GM12878 (cell line): ENCODE results near the gene RALGPS1. TPM values are rescaled to one million over a fixed set of nuclear protein-coding genes. Genes with fewer than 3 reads are reported as not detected.

Source experiments
- ATAC-seq: fragments of 200-7000 bp; cut with Tn5 transposase; 3 replicates; pipeline ENCODE4 v1.9.1; 2020; ENCODE audit warnings: mild to moderate bottlenecking, moderate library complexity
- BruUV-seq: library from RNA; stranded (reverse); fragments of 400-500 nt; replicated peaks from 2 replicates; lab custom pipeline; 2021; lab: Mats Ljungman, UMichigan
- CTCF ChIA-PET: fragments of 300-600 bp; sonication (Branson Sonifier 250); formaldehyde crosslinking; extraction: SDS; loops from one replicate; lab custom pipeline; 2021; ENCODE audit warnings: inconsistent platforms; lab: Yijun Ruan, JAX
- POLR2A ChIA-PET: fragments of 350-600 bp; formaldehyde crosslinking; extraction: SDS; loops from one replicate; lab custom pipeline; 2021; ENCODE audit warnings: inconsistent platforms; lab: Charles Lee
- RAD21 ChIA-PET: fragments of 300-600 bp; sonication (Branson Sonifier 250); formaldehyde crosslinking; loops from one replicate; lab custom pipeline; 2023; ENCODE audit warnings: antibody characterized with exemption; ENCODE audit not compliant: unreplicated experiment; lab: Charles Lee
- SMC1A ChIA-PET: fragments of 300-600 bp; sonication (Branson Sonifier 250); formaldehyde crosslinking; loops from one replicate; lab custom pipeline; 2023; ENCODE audit not compliant: unreplicated experiment, uncharacterized antibody; lab: Charles Lee
- DNase-seq: peaks from one replicate; pipeline ENCODE4 v3.0.0-alpha.2; 2011; ENCODE audit warnings: low read depth, low spot score
- FAIRE-seq: peaks from 3 replicates; lab custom pipeline; 2011; peaks lifted over from hg19 to GRCh38; lab: Jason Lieb, UNC
- H2AFZ ChIP-seq: 2 replicates; pipeline ENCODE4 v1.6.0; 2011; ENCODE audit warnings: low read depth, low read length, control low read depth; ENCODE audit not compliant: control insufficient read depth
- H3K27ac ChIP-seq: 2 replicates; pipeline ENCODE4 v1.5.1; 2011; ENCODE audit warnings: control low read depth; ENCODE audit not compliant: control insufficient read depth, insufficient read depth
- H3K27me3 ChIP-seq, 2 experiments: replicated peaks in 1 of 2; 2 replicates each; pipeline versions ENCODE4 v1.6.0 to v1.6.1; 2011; ENCODE audit warnings: low read length in 1 of 2; ENCODE audit not compliant: control insufficient read depth in 2 of 2, insufficient read depth in 2 of 2
- H3K36me3 ChIP-seq, 2 experiments: 2 replicates each; pipeline ENCODE4 v1.5.1; 2011; ENCODE audit warnings: low read length in 1 of 2; ENCODE audit not compliant: control insufficient read depth in 2 of 2, insufficient read depth in 2 of 2
- H3K4me1 ChIP-seq: 2 replicates; pipeline ENCODE4 v1.6.1; 2011; ENCODE audit warnings: mild to moderate bottlenecking, low read length, moderate library complexity, mixed read lengths; ENCODE audit not compliant: control insufficient read depth, insufficient read depth
- H3K4me2 ChIP-seq: 2 replicates; pipeline ENCODE4 v1.6.0; 2011; ENCODE audit warnings: control low read depth; ENCODE audit not compliant: control insufficient read depth, insufficient read depth
- H3K4me3 ChIP-seq: fragments of 200-600 bp; sonication (generic); 2 replicates; pipeline ENCODE4 v1.5.1; 2016
- H3K79me2 ChIP-seq: 2 replicates; pipeline ENCODE4 v1.6.0; 2011; ENCODE audit warnings: low read length; ENCODE audit not compliant: control insufficient read depth, insufficient read depth
- H3K9ac ChIP-seq: 2 replicates; pipeline ENCODE4 v1.8.0; 2011; ENCODE audit warnings: low read length, control low read depth, mixed read lengths; ENCODE audit not compliant: control insufficient read depth, insufficient read depth
- H3K9me3 ChIP-seq: replicated peaks from 3 replicates; pipeline ENCODE4 v1.5.1; 2011; ENCODE audit warnings: mild to moderate bottlenecking, low read length; ENCODE audit not compliant: control insufficient read depth, insufficient read depth
- H4K20me1 ChIP-seq: 2 replicates; pipeline ENCODE4 v1.6.0; 2011; ENCODE audit not compliant: control insufficient read depth, insufficient read depth
- CEBPB ChIP-seq, 2 experiments: fragments of 150-350 bp in 1 of 2; IDR thresholded peaks; 2 replicates each; pipeline ENCODE4 v1.6.1; 2012 to 2014; ENCODE audit warnings: low read depth in 2 of 2, low read length in 2 of 2, borderline replicate concordance in 1 of 2, inconsistent platforms in 1 of 2
- EED ChIP-seq: sonication (generic); IDR thresholded peaks from 2 replicates; pipeline ENCODE4 v1.6.1; 2016; ENCODE audit warnings: antibody characterized with exemption, low read depth
- GATAD2B ChIP-seq: fragments of 450-650 bp; conservative IDR thresholded peaks from 2 replicates; pipeline ENCODE4 v1.6.1; 2017; ENCODE audit warnings: low read depth, mild to moderate bottlenecking, moderate library complexity
- IKZF2 ChIP-seq, 2 experiments: fragments of 450-650 bp; IDR thresholded peaks; 2 replicates each; pipeline ENCODE4 v1.6.1; 2017; ENCODE audit warnings: mild to moderate bottlenecking in 2 of 2, moderate library complexity in 2 of 2
- JUND ChIP-seq: IDR thresholded peaks from 2 replicates; pipeline ENCODE4 v1.6.1; 2012; ENCODE audit warnings: low read depth, mild to moderate bottlenecking, low read length, improper control_type of control experiment, moderate library complexity
- LARP7 ChIP-seq: fragments of 450-650 bp; IDR thresholded peaks from 2 replicates; pipeline ENCODE4 v1.6.1; 2017; ENCODE audit warnings: mild to moderate bottlenecking
- NFYB ChIP-seq: IDR thresholded peaks from 2 replicates; pipeline ENCODE4 v1.6.1; 2011; ENCODE audit warnings: low read depth, mild to moderate bottlenecking, low read length, improper control_type of control experiment, moderate library complexity; ENCODE audit not compliant: insufficient read depth
- POLR2AphosphoS5 ChIP-seq: IDR thresholded peaks from 2 replicates; pipeline ENCODE4 v1.6.1; 2011; ENCODE audit warnings: mild to moderate bottlenecking, low read length, inconsistent platforms
- RB1 ChIP-seq: fragments of 450-650 bp; formaldehyde crosslinking; IDR thresholded peaks from 2 replicates; pipeline ENCODE4 v1.6.1; 2017; ENCODE audit warnings: mild to moderate bottlenecking, borderline replicate concordance
- RUNX3 ChIP-seq: IDR thresholded peaks from 2 replicates; pipeline ENCODE4 v1.6.1; 2012; ENCODE audit warnings: low read length, inconsistent platforms
- USF1 ChIP-seq: IDR thresholded peaks from 2 replicates; pipeline ENCODE4 v1.6.1; 2011; ENCODE audit warnings: borderline replicate concordance, low read depth, mild to moderate bottlenecking, moderate library complexity, mixed read lengths, low read length; ENCODE audit not compliant: insufficient read depth; ENCODE audit errors: extremely low read length
- ZNF274 ChIP-seq: IDR thresholded peaks from one replicate; pipeline ENCODE4 v1.8.0; 2011; ENCODE audit not compliant: insufficient read length, insufficient read depth
- ZNF384 ChIP-seq: IDR thresholded peaks from 2 replicates; pipeline ENCODE4 v1.6.1; 2012; ENCODE audit warnings: low read depth, mild to moderate bottlenecking, low read length, improper control_type of control experiment, borderline replicate concordance
- WGBS: methylation state at CpG from one replicate; pipeline ENCODE4 v1.1.6; 2016; ENCODE audit warnings: low lambda C conversion rate; ENCODE audit not compliant: insufficient replicate concordance, insufficient coverage; ENCODE audit errors: missing lambda C conversion rate; 5-methylcytosine and 5-hydroxymethylcytosine counted together
- in situ Hi-C: fragments of 300-500 bp; cut with MboI; formaldehyde crosslinking; loops from 9 replicates; pipeline ENCODE4 v1.14.3; 2018; ENCODE audit warnings: mixed read lengths
- intact Hi-C: fragments of 100-400 bp; cut with micrococcal nuclease; formaldehyde crosslinking; loops from one replicate; pipeline ENCODE4 v1.14.2; 2022; ENCODE audit not compliant: unreplicated experiment
- polyA plus RNA-seq, 11 experiments: library from polyadenylated mRNA; depleted of rRNA in 4 of 11; unstranded in 6 of 11; stranded (reverse) in 5 of 11; fragments of >200 nt; fragmentation: Nextera tagmentation in 4 of 11; fragmentation: Illumina TruSeq in 1 of 11; extraction: Ambion mirVana in 4 of 11; extraction: Trizol in 1 of 11; gene quantifications; 1 replicate in 1 of 11; 2 replicates in 10 of 11; pipeline versions ENCODE4 v1.2.1 to v1.2.3, GENCODE V29; 2011 to 2016; ENCODE audit warnings: inconsistent platforms in 2 of 11, missing spikeins in 2 of 11, low read depth in 1 of 11
- total RNA-seq, 4 experiments: library from RNA; depleted of rRNA in 3 of 4; stranded (reverse); fragments of >200 nt in 3 of 4; fragmentation: Illumina TruSeq in 1 of 4; extraction: Trizol in 1 of 4; gene quantifications; 2 replicates each; pipeline versions ENCODE4 v1.2.1 to v1.2.3, GENCODE V29; 2013 to 2021
- TF ChIP-seq, protein P1 (sequence below): fragments of 450-650 bp; IDR thresholded peaks from 2 replicates; pipeline ENCODE4 v1.6.1; 2017; ENCODE audit warnings: mild to moderate bottlenecking
- TF ChIP-seq, protein P2 (sequence below): IDR thresholded peaks from 2 replicates; pipeline ENCODE4 v1.6.1; 2012; ENCODE audit warnings: low read depth, low read length, improper control_type of control experiment

Gene RALGPS1
- total and polyA plus RNA-seq, 10 of the 15 experiments (the other 5 are each of a cell fraction or from before 2014, with no cell fraction given): 0.13 to 5.6 (median 2.7) TPM

DNA sequence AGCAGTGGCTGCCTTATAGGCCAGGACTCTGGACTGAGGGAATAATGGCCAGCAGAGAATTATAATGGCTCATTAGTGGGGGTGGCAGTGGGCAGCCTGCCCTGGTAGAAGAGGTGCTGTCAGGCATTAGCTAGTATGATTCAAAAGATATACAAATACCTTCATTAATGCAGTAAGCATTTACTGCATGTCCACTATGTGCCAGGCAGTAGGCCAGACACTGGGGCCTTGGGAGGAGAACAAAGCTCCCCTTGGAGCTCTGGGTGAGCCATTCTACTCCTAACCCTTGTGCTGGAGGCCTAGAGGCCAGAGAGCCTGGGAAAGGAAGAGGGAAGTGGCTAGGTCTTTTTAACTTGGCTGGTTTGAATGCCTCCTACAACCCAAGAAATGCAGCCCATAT lies 348.0 kb downstream of the RALGPS1 start:
- Histone ChIP-seq H4K20me1 (no peaks in the 10 kb centered on the region), H3K4me2 (no peak overlapping the region), H3K27me3 (no peaks in the 10 kb centered on the region), H2AFZ (no peak overlapping the region), H3K79me2 (no peaks in the 10 kb centered on the region), H3K4me3 (no peak overlapping the region)
- RAD21 ChIA-PET: no interaction called here
- POLR2A ChIA-PET: interaction anchor here (1.2 kb wide), 1 partner anchor 38 kb away, joined by 7 read pairs; no protein-coding TSS in a partner anchor
- intact Hi-C loops: no loop called here
- SMC1A ChIA-PET: interaction anchor here (1.1 kb wide), 1 partner anchor 161 kb away, joined by 3 read pairs; no protein-coding TSS in a partner anchor
- DNase-seq (no peak), ATAC-seq (no peak)
- TF ChIP-seq ZNF384 (no peak), ZNF274 (no peak), IKZF2 (IDR thresholded peaks at IDR 0.05) (no peak)
- TF ChIP-seq, protein P1, sequence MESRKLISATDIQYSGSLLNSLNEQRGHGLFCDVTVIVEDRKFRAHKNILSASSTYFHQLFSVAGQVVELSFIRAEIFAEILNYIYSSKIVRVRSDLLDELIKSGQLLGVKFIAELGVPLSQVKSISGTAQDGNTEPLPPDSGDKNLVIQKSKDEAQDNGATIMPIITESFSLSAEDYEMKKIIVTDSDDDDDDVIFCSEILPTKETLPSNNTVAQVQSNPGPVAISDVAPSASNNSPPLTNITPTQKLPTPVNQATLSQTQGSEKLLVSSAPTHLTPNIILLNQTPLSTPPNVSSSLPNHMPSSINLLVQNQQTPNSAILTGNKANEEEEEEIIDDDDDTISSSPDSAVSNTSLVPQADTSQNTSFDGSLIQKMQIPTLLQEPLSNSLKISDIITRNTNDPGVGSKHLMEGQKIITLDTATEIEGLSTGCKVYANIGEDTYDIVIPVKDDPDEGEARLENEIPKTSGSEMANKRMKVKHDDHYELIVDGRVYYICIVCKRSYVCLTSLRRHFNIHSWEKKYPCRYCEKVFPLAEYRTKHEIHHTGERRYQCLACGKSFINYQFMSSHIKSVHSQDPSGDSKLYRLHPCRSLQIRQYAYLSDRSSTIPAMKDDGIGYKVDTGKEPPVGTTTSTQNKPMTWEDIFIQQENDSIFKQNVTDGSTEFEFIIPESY: no peak
- TF ChIP-seq, all 136 proteins: peak for 0
- in situ Hi-C loops: no loop called here
- BruUV-seq: no TSS peak
- H3K9me3 ChIP-seq: no peaks in the 10 kb centered on the region
- CTCF ChIA-PET: no interaction called here
- H3K4me1 ChIP-seq: peaks cover under 1% of the 10 kb centered on the region; the same call in 1 of the 2 replicates
- H3K27ac ChIP-seq: no peak overlapping the region
- FAIRE-seq: no peak
- no peak overlapping the region for H3K9ac ChIP-seq
- H3K36me3 ChIP-seq: no peaks in the 10 kb centered on the region

DNA sequence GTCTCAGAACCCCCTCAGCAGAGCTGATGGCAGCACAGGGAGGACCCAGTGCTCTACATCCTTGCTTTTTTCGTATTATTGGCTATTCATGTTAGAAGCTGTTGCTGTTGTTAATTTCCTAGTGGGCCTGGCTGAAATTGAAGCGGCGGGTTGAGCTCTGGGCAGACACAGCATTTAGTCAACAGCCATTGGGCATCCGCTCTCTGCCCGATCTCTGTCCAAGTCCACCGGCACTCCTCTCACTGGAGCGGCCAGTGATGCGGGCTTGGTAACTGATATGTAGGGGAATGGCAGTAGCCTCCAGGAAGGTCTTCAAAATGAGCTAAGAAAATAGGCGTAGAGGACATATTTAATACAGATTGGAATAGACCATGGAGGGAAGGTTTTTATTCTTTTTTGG lies 348.7 kb downstream of the RALGPS1 start:
- Histone ChIP-seq H3K9ac (no peak overlapping the region), H3K4me1 (peaks cover 6% of the 10 kb centered on the region; the same call in 1 of the 2 replicates), H3K9me3 (no peaks in the 10 kb centered on the region), H3K27ac (no peak overlapping the region), H3K79me2 (no peaks in the 10 kb centered on the region), H4K20me1 (no peaks in the 10 kb centered on the region), H3K4me2 (no peak overlapping the region), H3K27me3 (no peaks in the 10 kb centered on the region), H3K36me3 (no peaks in the 10 kb centered on the region), H3K4me3 (no peak overlapping the region), H2AFZ (no peak overlapping the region)
- DNase-seq: no peak
- no peak for FAIRE-seq
- no TSS peak for BruUV-seq
- ChIA-PET RAD21 (no interaction called here), CTCF (interaction anchor here (1.4 kb wide), 1 partner anchor 10 kb away, joined by 4 read pairs; no protein-coding TSS in a partner anchor), SMC1A (interaction anchor here (1.1 to 1.2 kb wide), 2 partner anchors 19 to 160 kb away, joined by 3 read pairs; no protein-coding TSS in a partner anchor), POLR2A (interaction anchor here (1.2 kb wide), 1 partner anchor 39 kb away, joined by 7 read pairs; no protein-coding TSS in a partner anchor)
- in situ Hi-C loops: no loop called here
- intact Hi-C loops: no loop called here
- ATAC-seq: no peak
- 96% methylated on average over 9 of the region's 9 CpGs for whole genome bisulfite sequencing
- no peak for TF ChIP-seq EED
- no peak for TF ChIP-seq RB1
- TF ChIP-seq USF1: no peak
- TF ChIP-seq GATAD2B: no peak
- TF ChIP-seq CEBPB (IDR thresholded peaks at IDR 0.05; ENCODE audit: borderline replicate concordance in 1 of 2, low read depth in 2 of 2, low read length in 2 of 2): no peak
- TF ChIP-seq, protein P2, sequence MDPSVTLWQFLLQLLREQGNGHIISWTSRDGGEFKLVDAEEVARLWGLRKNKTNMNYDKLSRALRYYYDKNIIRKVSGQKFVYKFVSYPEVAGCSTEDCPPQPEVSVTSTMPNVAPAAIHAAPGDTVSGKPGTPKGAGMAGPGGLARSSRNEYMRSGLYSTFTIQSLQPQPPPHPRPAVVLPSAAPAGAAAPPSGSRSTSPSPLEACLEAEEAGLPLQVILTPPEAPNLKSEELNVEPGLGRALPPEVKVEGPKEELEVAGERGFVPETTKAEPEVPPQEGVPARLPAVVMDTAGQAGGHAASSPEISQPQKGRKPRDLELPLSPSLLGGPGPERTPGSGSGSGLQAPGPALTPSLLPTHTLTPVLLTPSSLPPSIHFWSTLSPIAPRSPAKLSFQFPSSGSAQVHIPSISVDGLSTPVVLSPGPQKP: no peak
- no peak for TF ChIP-seq RUNX3
- TF ChIP-seq JUND: no peak
- no peak for TF ChIP-seq POLR2AphosphoS5
- no peak for TF ChIP-seq NFYB
- TF ChIP-seq LARP7: no peak
